Thoracic aorta (tissue), 2 donors: ENCODE measurements around the gene UBALD2. TPM values are rescaled to one million over a fixed set of nuclear protein-coding genes. Genes with fewer than 3 reads are reported as not detected.
"Not testable (repeated sequence)": the region's sequence is repeated elsewhere in the genome, so short reads cannot be mapped to it uniquely, and the experiment has no call there.

ENCODE experiments used
- ATAC-seq: fragments of 150-250 bp; one replicate; pipeline ENCODE4 v1.8.0; 2017; ENCODE audit warnings: low read depth; ENCODE audit not compliant: insufficient number of reproducible peaks, low FRiP score
- DNase-seq: peaks from one replicate; pipeline ENCODE4 v3.0.0-alpha.2; 2020; ENCODE audit warnings: low spot score
- H3K27ac ChIP-seq, 2 donors: fragments of 200-600 bp; sonication (generic); 1 replicate in 1 of 2; 2 replicates in 1 of 2; pipeline ENCODE4 v1.5.1; 2016; ENCODE audit warnings: mild to moderate bottlenecking in 2 of 2, moderate library complexity in 2 of 2
- H3K27me3 ChIP-seq: fragments of 200-600 bp; sonication (generic); replicated peaks from 2 replicates; pipeline ENCODE4 v1.6.0; 2016; ENCODE audit warnings: mild to moderate bottlenecking; ENCODE audit not compliant: insufficient read depth
- H3K36me3 ChIP-seq: fragments of 200-600 bp; sonication (generic); one replicate; pipeline ENCODE4 v1.5.1; 2016
- H3K4me1 ChIP-seq, 2 donors: fragments of 200-600 bp; sonication (generic); 1 replicate in 1 of 2; 2 replicates in 1 of 2; pipeline versions ENCODE4 v1.5.1 to v1.6.0; 2016; ENCODE audit warnings: low read depth in 2 of 2, mild to moderate bottlenecking in 1 of 2; ENCODE audit not compliant: control insufficient read depth in 1 of 2
- H3K4me3 ChIP-seq: fragments of 200-600 bp; sonication (generic); 2 replicates; pipeline ENCODE4 v1.5.1; 2016; ENCODE audit warnings: mild to moderate bottlenecking
- H3K9me3 ChIP-seq: fragments of 200-600 bp; sonication (generic); 2 replicates; pipeline ENCODE4 v1.5.1; 2016
- total RNA-seq, 2 donors: library from RNA; depleted of rRNA; stranded (reverse); fragments of >200 nt; gene quantifications; one replicate each; pipeline versions ENCODE4 v1.1.0 to v1.2.3, GENCODE V29; 2016
- TF ChIP-seq, protein P1 (sequence below): fragments of 200-600 bp; sonication (generic); IDR thresholded peaks from one replicate; pipeline ENCODE4 v1.5.1; 2019; ENCODE audit warnings: antibody characterized with exemption

UBALD2 gene
- total RNA-seq, 2 donors from 2014 or later: 9.9 to 14.9 TPM

DNA sequence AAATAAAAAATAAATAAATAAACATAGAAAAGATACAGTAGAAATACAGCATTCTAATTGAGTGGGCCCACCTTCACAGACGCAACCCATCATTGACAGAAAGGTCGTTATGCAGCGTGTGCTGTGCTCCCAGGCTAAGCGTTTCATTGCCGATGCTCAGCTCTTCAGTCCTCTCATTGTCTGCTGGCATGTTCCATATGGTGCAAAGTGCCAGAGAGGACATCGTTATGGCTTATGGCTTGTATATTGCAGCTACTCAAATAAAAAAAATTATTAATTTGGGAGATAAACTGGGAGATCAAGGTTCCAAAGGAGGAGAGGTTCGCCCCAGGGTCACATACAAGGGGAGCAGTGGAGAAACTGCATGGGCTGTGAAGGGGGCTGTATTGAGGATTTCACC lies 11.3 kb upstream of the UBALD2 start:
- no peak for DNase-seq
- no peak overlapping the region for H3K4me3 ChIP-seq
- ATAC-seq: no peak
- no peaks in the 10 kb centered on the region for H3K9me3 ChIP-seq
- no peaks in the 10 kb centered on the region for H3K36me3 ChIP-seq
- no peaks in the 10 kb centered on the region for H3K4me1 ChIP-seq
- TF ChIP-seq, protein P1, sequence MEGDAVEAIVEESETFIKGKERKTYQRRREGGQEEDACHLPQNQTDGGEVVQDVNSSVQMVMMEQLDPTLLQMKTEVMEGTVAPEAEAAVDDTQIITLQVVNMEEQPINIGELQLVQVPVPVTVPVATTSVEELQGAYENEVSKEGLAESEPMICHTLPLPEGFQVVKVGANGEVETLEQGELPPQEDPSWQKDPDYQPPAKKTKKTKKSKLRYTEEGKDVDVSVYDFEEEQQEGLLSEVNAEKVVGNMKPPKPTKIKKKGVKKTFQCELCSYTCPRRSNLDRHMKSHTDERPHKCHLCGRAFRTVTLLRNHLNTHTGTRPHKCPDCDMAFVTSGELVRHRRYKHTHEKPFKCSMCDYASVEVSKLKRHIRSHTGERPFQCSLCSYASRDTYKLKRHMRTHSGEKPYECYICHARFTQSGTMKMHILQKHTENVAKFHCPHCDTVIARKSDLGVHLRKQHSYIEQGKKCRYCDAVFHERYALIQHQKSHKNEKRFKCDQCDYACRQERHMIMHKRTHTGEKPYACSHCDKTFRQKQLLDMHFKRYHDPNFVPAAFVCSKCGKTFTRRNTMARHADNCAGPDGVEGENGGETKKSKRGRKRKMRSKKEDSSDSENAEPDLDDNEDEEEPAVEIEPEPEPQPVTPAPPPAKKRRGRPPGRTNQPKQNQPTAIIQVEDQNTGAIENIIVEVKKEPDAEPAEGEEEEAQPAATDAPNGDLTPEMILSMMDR: no peak
- no peaks in the 10 kb centered on the region for H3K27me3 ChIP-seq
- H3K27ac ChIP-seq: no peak overlapping the region

DNA sequence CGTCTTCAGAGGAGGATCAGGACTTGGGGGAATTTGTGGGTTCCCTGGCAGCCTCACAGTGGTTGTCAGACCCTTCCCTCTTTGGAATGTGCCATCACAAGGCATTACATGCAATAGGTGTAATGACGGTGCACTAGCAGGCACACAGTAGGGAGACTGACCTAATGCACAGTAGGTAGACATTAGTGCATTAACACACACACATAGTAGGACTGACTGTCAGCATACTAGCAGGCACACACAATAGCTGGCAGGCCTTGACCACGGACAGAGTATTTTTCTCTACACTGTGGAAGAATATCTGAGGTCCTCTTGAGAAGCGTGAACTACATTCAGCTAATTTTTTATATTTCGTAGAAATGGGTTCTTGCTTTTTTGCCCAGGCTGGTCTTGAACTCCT lies 10.9 kb upstream of the UBALD2 start:
- Histone ChIP-seq H3K9me3 (no peaks in the 10 kb centered on the region), H3K27ac (no peak overlapping the region), H3K4me1 (no peaks in the 10 kb centered on the region), H3K36me3 (no peaks in the 10 kb centered on the region), H3K27me3 (no peaks in the 10 kb centered on the region), H3K4me3 (no peak overlapping the region)
- ATAC-seq (no peak), DNase-seq (no peak)
- TF ChIP-seq, protein P1: no peak

DNA sequence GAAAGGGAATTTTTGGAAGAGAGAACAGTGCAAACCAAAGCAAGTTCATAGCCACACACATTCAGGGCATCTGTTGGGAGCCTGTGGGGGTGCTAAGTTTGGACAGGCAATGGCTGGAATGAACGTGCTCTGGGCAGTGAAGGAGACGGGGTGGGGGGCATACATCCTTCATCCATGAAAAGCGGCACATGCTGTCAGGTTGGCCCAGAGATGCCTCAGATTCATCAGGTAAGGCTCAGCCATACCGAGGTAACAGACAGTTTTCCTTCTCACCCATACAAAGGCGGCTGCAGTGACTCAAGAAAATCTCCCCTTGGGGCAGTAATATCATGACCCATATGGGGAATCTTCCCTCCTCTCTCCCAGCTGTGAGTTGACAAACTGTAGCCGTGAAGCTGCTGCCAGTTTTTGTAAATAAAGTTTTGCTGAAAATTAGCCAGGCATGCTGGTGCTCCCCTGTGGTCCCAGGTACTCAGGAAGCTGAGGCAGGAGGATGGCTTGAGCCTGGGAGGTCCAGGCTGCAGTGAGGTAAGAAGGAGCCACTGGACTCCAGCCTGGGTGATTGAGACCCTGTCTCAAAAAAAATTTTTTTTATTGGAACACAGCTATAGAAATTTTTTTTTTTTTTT lies 9.2 kb upstream of the UBALD2 start:
- H3K27ac ChIP-seq: no peak overlapping the region
- H3K27me3 ChIP-seq: no peaks in the 10 kb centered on the region
- no peak overlapping the region for H3K4me3 ChIP-seq
- TF ChIP-seq, protein P1: no peak
- no peaks in the 10 kb centered on the region for H3K4me1 ChIP-seq
- no peak for ATAC-seq
- H3K9me3 ChIP-seq: no peaks in the 10 kb centered on the region
- no peak for DNase-seq
- no peaks in the 10 kb centered on the region for H3K36me3 ChIP-seq

DNA sequence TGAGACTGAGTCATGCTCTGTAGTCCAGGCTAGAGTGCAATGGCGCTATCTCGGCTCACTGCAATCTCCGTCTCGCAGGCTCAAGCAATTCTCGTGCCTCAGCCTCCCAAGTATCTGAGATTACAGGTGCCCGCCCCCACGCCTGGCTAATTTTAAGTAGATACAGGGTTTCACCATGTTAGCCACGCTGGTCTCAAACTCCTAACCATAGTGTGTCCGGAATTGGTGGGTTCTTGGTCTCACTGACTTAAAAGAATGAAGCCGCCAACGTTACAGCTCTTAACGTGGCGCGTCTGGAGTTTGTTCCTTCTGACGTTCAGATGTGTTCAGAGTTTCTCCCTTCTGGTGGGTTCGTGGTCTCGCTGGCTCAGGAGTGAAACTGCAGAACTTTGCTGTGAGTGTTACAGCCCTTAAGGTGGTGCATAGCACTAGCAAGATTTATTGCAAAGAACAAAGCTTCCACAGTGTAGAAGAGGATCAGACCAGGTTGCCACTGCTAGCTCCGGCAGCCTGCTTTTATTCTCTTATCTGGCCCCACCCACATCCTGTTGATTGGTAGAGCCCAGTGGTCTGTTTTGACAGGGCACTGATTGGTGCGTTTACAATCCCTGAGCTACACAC lies 8.6 kb upstream of the UBALD2 start:
- not testable (repeated sequence) for ATAC-seq, H3K27me3 ChIP-seq, DNase-seq, H3K4me3 ChIP-seq, H3K4me1 ChIP-seq, H3K9me3 ChIP-seq, H3K36me3 ChIP-seq, H3K27ac ChIP-seq

DNA sequence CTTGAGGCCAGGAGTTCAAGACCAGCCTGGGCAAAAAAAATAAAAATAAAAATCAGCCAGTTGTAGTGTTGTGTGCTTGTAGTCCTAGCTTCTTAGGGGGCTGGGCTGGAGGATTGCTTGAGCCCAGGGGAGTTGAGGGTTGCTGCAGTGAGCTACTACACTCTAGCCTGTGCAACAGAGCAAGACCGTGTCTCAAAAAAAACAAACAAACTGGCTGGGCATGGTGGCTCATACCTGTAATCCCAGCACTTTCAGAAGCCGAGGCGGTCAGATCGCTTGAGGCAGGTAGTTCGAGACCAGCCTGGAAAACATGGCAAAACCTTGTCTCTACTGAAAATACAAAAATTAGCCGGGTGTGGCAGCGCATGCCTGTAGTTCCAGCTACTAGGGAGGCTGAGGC lies 4.9 kb upstream of the UBALD2 start:
- Histone ChIP-seq H3K4me3 (no peak overlapping the region), H3K27ac (no peak overlapping the region), H3K9me3 (no peaks in the 10 kb centered on the region), H3K36me3 (no peaks in the 10 kb centered on the region), H3K27me3 (no peaks in the 10 kb centered on the region), H3K4me1 (peaks cover 4 to 13% of the 10 kb centered on the region in 2 donors)
- ATAC-seq: no peak
- no peak for DNase-seq
- TF ChIP-seq, protein P1: no peak
